H1 (cell line): ENCODE measurements around the gene CCDC51. TPM values are rescaled to one million over a fixed set of nuclear protein-coding genes. Genes with fewer than 3 reads are reported as not detected.

ENCODE experiments used
- BCL11A ChIP-seq, 2 experiments: IDR thresholded peaks; one replicate each; pipeline ENCODE4 v1.6.1; 2011; ENCODE audit warnings: low read depth in 2 of 2, low read length in 2 of 2, mild to moderate bottlenecking in 2 of 2
- CTBP2 ChIP-seq: IDR thresholded peaks from 2 replicates; pipeline ENCODE4 v1.7.0; 2011; ENCODE audit warnings: borderline replicate concordance, mild to moderate bottlenecking, moderate library complexity, mixed read lengths, low read length; ENCODE audit not compliant: insufficient read depth, insufficient read length
- RAD21 ChIP-seq, 2 experiments: IDR thresholded peaks in 1 of 2; conservative IDR thresholded peaks in 1 of 2; 2 replicates each; pipeline ENCODE4 v1.6.1; 2011; ENCODE audit warnings: low read depth in 2 of 2, low read length in 2 of 2, improper control_type of control experiment in 1 of 2, inconsistent platforms in 1 of 2, mild to moderate bottlenecking in 1 of 2, moderate library complexity in 1 of 2
- RBBP5 ChIP-seq: IDR thresholded peaks from 2 replicates; pipeline ENCODE4 v1.7.1; 2012; ENCODE audit warnings: low read depth, mild to moderate bottlenecking, inconsistent platforms, low read length, moderate library complexity, borderline replicate concordance
- polyA plus RNA-seq, 7 experiments: library from polyadenylated mRNA; depleted of rRNA in 3 of 7; stranded (reverse) in 5 of 7; unstranded in 2 of 7; fragments of >200 nt in 5 of 7; fragments of 200-250 nt in 2 of 7; gene quantifications; 1 replicate in 5 of 7; 2 replicates in 1 of 7; 4 replicates in 1 of 7; pipeline versions ENCODE4 v1.2.1 to v1.2.3, GENCODE V29; 2011 to 2013; ENCODE audit warnings: missing spikeins in 2 of 7, mixed read lengths in 2 of 7
- total RNA-seq: library from RNA; stranded (reverse); fragmentation: NEBNext Ultra II Directional; extraction: Animal tissue kit (Norgen Biotek cat#: 25700); gene quantifications from 2 replicates; pipeline ENCODE4 v1.2.1, GENCODE V29; 2021
- TF ChIP-seq, protein P1 (sequence below): fragments of 300-600 bp; sonication (generic); IDR thresholded peaks from 2 replicates; pipeline ENCODE4 v1.7.1; 2012; ENCODE audit warnings: low read length, moderate library complexity, mild to moderate bottlenecking, inconsistent platforms; ENCODE audit not compliant: insufficient replicate concordance
- TF ChIP-seq, protein P2 (sequence below): IDR thresholded peaks from 2 replicates; pipeline ENCODE4 v1.6.1; 2012; ENCODE audit warnings: inconsistent platforms

CCDC51 gene
- total and polyA plus RNA-seq, 2 of the 8 experiments (the other 6 are each of a cell fraction or from before 2014, with no cell fraction given) = 21.3 to 21.4 TPM

DNA sequence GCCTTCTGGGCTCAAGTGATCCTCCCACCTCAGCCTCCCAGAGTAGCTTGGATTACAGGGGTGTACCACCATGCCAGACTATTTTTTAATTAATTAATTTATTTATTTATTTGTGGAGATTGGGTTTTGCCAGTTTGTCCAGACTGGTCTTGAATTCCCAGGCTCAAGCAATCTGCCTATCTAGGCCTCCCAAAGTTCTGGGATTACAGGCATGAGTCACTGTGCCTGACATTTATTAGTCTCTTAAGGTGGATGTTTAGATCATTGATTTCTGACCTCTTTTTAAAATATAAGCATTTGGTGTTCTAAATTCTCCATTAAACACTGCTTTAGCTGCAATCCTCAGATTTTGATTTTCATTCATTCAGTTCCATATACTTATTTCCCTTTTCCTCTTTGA is 52.3 kb downstream of the CCDC51 start (continued):
- TF ChIP-seq, protein P1, sequence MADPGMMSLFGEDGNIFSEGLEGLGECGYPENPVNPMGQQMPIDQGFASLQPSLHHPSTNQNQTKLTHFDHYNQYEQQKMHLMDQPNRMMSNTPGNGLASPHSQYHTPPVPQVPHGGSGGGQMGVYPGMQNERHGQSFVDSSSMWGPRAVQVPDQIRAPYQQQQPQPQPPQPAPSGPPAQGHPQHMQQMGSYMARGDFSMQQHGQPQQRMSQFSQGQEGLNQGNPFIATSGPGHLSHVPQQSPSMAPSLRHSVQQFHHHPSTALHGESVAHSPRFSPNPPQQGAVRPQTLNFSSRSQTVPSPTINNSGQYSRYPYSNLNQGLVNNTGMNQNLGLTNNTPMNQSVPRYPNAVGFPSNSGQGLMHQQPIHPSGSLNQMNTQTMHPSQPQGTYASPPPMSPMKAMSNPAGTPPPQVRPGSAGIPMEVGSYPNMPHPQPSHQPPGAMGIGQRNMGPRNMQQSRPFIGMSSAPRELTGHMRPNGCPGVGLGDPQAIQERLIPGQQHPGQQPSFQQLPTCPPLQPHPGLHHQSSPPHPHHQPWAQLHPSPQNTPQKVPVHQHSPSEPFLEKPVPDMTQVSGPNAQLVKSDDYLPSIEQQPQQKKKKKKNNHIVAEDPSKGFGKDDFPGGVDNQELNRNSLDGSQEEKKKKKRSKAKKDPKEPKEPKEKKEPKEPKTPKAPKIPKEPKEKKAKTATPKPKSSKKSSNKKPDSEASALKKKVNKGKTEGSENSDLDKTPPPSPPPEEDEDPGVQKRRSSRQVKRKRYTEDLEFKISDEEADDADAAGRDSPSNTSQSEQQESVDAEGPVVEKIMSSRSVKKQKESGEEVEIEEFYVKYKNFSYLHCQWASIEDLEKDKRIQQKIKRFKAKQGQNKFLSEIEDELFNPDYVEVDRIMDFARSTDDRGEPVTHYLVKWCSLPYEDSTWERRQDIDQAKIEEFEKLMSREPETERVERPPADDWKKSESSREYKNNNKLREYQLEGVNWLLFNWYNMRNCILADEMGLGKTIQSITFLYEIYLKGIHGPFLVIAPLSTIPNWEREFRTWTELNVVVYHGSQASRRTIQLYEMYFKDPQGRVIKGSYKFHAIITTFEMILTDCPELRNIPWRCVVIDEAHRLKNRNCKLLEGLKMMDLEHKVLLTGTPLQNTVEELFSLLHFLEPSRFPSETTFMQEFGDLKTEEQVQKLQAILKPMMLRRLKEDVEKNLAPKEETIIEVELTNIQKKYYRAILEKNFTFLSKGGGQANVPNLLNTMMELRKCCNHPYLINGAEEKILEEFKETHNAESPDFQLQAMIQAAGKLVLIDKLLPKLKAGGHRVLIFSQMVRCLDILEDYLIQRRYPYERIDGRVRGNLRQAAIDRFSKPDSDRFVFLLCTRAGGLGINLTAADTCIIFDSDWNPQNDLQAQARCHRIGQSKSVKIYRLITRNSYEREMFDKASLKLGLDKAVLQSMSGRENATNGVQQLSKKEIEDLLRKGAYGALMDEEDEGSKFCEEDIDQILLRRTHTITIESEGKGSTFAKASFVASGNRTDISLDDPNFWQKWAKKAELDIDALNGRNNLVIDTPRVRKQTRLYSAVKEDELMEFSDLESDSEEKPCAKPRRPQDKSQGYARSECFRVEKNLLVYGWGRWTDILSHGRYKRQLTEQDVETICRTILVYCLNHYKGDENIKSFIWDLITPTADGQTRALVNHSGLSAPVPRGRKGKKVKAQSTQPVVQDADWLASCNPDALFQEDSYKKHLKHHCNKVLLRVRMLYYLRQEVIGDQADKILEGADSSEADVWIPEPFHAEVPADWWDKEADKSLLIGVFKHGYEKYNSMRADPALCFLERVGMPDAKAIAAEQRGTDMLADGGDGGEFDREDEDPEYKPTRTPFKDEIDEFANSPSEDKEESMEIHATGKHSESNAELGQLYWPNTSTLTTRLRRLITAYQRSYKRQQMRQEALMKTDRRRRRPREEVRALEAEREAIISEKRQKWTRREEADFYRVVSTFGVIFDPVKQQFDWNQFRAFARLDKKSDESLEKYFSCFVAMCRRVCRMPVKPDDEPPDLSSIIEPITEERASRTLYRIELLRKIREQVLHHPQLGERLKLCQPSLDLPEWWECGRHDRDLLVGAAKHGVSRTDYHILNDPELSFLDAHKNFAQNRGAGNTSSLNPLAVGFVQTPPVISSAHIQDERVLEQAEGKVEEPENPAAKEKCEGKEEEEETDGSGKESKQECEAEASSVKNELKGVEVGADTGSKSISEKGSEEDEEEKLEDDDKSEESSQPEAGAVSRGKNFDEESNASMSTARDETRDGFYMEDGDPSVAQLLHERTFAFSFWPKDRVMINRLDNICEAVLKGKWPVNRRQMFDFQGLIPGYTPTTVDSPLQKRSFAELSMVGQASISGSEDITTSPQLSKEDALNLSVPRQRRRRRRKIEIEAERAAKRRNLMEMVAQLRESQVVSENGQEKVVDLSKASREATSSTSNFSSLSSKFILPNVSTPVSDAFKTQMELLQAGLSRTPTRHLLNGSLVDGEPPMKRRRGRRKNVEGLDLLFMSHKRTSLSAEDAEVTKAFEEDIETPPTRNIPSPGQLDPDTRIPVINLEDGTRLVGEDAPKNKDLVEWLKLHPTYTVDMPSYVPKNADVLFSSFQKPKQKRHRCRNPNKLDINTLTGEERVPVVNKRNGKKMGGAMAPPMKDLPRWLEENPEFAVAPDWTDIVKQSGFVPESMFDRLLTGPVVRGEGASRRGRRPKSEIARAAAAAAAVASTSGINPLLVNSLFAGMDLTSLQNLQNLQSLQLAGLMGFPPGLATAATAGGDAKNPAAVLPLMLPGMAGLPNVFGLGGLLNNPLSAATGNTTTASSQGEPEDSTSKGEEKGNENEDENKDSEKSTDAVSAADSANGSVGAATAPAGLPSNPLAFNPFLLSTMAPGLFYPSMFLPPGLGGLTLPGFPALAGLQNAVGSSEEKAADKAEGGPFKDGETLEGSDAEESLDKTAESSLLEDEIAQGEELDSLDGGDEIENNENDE = no peak
- TF ChIP-seq BCL11A (IDR thresholded peaks at IDR 0.05; ENCODE audit: low read depth in 2 of 2, low read length in 2 of 2) = no peak
- TF ChIP-seq RAD21 (IDR thresholded peaks at IDR 0.05 in 1 of 2, conservative IDR thresholded peaks at IDR 0.05 in 1 of 2; ENCODE audit: low read depth in 2 of 2, low read length in 2 of 2) = no peak
- TF ChIP-seq, protein P2, sequence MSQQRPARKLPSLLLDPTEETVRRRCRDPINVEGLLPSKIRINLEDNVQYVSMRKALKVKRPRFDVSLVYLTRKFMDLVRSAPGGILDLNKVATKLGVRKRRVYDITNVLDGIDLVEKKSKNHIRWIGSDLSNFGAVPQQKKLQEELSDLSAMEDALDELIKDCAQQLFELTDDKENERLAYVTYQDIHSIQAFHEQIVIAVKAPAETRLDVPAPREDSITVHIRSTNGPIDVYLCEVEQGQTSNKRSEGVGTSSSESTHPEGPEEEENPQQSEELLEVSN = no peak
- TF ChIP-seq RBBP5 = no peak
- TF ChIP-seq CTBP2 = no peak
